HG03442 (cell line): ENCODE results near the gene DUSP14.

ENCODE experiments used
- ATAC-seq: cut with Tn5 transposase; IDR thresholded peaks from one replicate; pipeline ENCODE4 v1.9.1; 2021; ENCODE audit warnings: mild to moderate bottlenecking, moderate library complexity; ENCODE audit not compliant: unreplicated experiment

Gene DUSP14

GRCh38 chr17:37553401-37553966, 63.8 kb downstream of the DUSP14 start:
- no peak for ATAC-seq

DNA sequence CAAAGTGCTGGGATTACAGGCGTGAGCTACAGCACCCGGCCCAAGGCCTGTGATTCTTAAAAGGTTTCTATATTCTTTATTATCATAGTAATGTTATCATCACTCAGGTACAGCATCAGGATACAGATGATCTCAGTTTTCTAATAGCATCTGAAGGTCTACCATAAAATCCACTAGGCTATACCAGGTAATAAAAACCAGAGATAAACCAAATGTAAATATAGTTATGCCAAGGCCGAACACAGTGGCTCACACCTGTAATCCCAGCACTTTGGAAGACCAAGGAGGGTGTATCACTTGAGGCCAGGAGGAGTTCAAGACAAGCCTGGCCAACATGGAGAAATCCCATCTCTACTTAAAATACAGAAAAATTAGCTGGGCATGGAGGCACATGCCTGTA, 65.7 kb downstream of the DUSP14 start:
- no peak for ATAC-seq

DNA sequence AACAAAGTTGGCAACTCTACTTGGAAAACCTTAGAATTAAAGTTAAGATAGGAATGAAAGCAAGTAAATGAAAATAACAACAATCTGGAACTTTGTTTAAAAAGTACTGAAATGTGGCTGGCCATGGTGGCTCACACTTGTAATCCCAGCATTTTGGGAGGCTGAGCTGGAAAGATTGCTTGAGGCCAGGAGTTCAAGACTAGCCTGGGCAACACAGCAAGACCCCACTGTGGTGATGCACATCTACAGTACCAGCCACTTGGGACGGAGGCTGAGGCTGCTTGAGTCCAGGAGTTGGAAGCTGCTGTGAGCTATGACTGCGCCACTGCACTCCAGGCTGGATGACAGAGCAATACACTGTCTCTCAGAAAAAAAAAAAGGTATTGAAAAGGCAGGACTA, 67.8 kb downstream of the DUSP14 start:
- no peak for ATAC-seq

GRCh38 chr17:37558299-37558698, 68.6 kb downstream of the DUSP14 start:
- no peak for ATAC-seq

GRCh38 chr17:37562016-37562745, 72.5 kb downstream of the DUSP14 start:
- ATAC-seq: no peak
